ENCODE data around the gene UGT2B11.
"Not testable (repeated sequence)": the region's sequence is repeated elsewhere in the genome, so short reads cannot be mapped to it uniquely, and the experiment has no call there.

The UGT2B11 gene

GRCh38 chr4:69169171-69169570 is 45.4 kb downstream of the UGT2B11 start:
- DNase-seq: not testable (repeated sequence)

DNA sequence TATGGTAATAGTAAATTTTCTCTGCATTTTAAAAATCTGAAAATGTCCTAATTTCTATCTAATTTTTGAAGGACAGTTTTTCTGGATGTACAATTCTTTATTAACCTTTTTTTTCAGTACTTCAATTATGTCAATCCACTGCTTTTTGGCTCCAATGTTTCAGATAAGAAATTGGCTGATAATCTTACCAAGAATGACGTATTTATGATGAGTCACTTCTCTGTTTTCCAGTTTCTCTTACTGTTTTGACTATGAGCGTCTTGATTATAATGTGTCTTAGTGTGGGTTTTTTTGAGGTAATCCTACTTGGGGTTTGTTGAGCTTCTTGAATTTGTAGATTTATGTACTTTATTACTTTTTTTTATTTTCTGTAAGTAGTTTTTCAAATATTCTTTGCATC is 47.2 kb downstream of the UGT2B11 start:
- DNase-seq: peak; percentile 39

- DNase-seq: not testable (repeated sequence)
These were observed 48.2 kb downstream of the UGT2B11 start for GRCh38 chr4:69166376-69166775.

DNA sequence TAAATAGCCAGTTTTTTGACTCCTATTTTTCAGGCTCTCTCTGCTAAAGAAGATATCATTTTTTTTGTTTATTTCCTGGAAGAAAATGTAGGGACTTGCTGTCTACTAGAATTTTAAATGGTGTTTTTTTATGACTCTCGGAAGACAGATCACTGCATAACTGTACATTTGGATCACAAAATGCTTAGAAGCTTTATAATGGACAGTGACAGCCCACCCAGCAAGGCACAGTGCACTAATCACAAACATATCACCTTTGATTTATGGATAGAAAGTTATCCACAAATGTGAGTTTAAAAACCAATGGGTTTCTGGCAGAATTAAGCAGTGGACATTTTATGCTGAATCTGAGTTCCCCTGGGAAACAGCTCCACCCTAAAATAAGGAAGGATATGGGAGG is 48.8 kb downstream of the UGT2B11 start:
- not testable (repeated sequence) for DNase-seq

GRCh38 chr4:69156913-69157312 is 57.6 kb downstream of the UGT2B11 start:
- no peak for DNase-seq

DNA sequence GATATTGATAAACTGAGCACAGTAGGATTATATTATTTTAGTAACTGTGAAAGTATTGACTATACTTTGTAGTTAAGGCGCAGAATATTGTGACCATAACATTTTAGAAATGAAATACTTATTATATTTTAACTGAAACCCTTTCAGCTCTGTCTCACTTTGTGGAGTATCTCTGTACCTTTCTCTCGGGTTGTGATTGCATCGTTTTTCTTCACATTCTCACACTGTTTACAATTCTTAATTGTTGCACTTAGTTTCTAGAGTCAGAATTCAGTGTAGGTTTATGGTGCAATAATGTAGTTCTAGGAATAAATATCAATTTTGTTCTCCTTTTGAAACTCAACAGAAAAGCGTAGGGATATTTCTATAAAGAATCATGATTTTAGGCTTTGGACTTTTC is 60.5 kb downstream of the UGT2B11 start:
- no peak for DNase-seq

Measured in NCI-H226 (cell line).